KOPT-K1 (cell line): ENCODE results near the gene SUN1.

Experiments
- H3K27ac ChIP-seq: fragments of 200-600 bp; sonication (generic); 2 replicates; pipeline ENCODE4 v1.5.1; 2016; ENCODE audit warnings: antibody characterized with exemption, mild to moderate bottlenecking, low read depth, low read length; ENCODE audit not compliant: poor library complexity, severe bottlenecking
- H3K36me3 ChIP-seq: fragments of 200-600 bp; sonication (generic); 2 replicates; pipeline ENCODE4 v1.5.1; 2017; ENCODE audit warnings: antibody characterized with exemption, mild to moderate bottlenecking, low read length, moderate library complexity; ENCODE audit not compliant: insufficient read depth
- H3K9me3 ChIP-seq: fragments of 200-600 bp; sonication (generic); 2 replicates; pipeline ENCODE4 v1.5.1; 2017; ENCODE audit warnings: antibody characterized with exemption, low read length, mild to moderate bottlenecking; ENCODE audit not compliant: insufficient read depth, poor library complexity, severe bottlenecking

SUN1 gene

DNA sequence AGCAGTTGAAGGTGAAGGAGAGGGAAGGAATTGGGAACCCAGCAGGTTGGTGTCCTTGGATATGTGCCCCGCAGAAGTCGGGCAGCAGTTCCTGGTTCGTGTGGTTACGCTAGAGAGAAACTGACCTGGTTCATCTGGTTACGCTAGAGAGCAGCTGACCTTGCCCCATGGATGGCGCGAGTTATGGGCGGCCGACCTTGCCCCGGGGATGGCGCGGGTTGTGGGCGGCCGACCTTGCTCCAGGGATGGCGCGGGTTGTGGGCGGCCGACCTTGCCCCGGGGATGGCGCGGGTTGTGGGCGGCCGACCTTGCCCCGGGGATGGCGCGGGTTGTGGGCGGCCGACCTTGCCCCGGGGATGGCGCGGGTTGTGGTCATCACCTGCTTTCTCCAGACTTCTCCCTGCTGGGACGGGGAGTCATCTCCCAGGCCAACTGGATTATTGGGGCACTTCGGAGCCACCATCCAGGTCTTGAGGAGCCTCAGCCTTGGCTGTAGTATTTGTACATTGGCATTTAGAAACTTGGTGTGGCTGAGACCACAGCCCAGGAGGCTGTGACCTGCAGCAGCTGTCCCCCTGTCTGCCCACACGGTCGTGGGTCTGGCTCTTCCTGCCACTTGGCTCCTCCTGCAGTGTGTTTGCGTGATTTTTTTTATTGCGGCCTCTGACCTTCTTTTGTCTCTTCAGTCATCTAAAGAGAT, 50.2 kb downstream of the SUN1 start:
- H3K9me3 ChIP-seq = no peaks in the 10 kb centered on the region
- H3K36me3 ChIP-seq = peaks cover 66% of the 10 kb centered on the region
- no peak overlapping the region for H3K27ac ChIP-seq

- no peak overlapping the region for H3K27ac ChIP-seq
- peaks cover 70% of the 10 kb centered on the region for H3K36me3 ChIP-seq
- H3K9me3 ChIP-seq = no peaks in the 10 kb centered on the region
These were observed 51.1 kb downstream of the SUN1 start for GRCh38 chr7:883055-884021.

GRCh38 chr7:884191-885003, 52.1 kb downstream of the SUN1 start:
- H3K27ac ChIP-seq = no peak overlapping the region
- no peaks in the 10 kb centered on the region for H3K9me3 ChIP-seq
- peaks cover 70% of the 10 kb centered on the region for H3K36me3 ChIP-seq

DNA sequence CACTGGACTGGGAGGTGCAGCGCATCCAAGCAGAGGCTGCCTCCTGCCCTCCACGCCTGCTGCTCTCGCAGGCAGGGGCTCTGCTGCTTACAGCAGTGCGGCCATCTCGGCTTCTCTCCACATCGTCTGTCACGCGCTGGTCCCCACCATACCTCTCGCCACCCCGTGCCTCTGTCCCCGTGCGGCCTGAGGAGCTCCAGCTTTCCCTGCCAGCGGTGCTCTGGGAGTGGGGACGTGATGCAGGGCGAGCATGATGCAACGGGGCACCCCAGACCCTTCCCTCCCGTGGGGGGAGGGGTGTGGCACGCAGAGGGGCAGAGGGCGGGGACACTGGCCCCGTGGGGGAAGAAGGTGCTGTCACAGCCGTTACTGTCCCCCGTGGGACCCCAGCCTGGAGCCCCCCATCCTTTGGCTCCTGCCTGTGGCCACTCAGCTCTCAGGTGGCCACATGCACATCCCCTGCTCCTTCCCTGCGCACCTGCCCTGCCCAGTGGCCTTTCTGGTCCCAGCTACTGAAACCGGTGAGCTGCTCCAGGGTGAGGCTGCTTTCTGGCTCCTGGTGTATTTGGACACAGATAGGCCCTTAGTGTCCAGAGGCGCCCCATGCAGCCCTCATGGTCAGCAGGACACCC, 53.1 kb downstream of the SUN1 start:
- Histone ChIP-seq H3K9me3 (no peaks in the 10 kb centered on the region), H3K36me3 (peaks cover 66% of the 10 kb centered on the region), H3K27ac (no peak overlapping the region)

- H3K36me3 ChIP-seq = peaks cover 68% of the 10 kb centered on the region
- H3K27ac ChIP-seq = no peak overlapping the region
These were observed 53.8 kb downstream of the SUN1 start for GRCh38 chr7:885893-886625.

GRCh38 chr7:886626-887487, 54.6 kb downstream of the SUN1 start:
- Histone ChIP-seq H3K36me3 (peaks cover 70% of the 10 kb centered on the region), H3K9me3 (no peaks in the 10 kb centered on the region), H3K27ac (no peak overlapping the region)

More at GRCh38 chr7:885893-886625, 53.8 kb downstream of the SUN1 start:
- no peaks in the 10 kb centered on the region for H3K9me3 ChIP-seq

GRCh38 chr7:887488-887820, 55.2 kb downstream of the SUN1 start:
- Histone ChIP-seq H3K27ac (no peak overlapping the region), H3K9me3 (no peaks in the 10 kb centered on the region), H3K36me3 (peaks cover 71% of the 10 kb centered on the region)

DNA sequence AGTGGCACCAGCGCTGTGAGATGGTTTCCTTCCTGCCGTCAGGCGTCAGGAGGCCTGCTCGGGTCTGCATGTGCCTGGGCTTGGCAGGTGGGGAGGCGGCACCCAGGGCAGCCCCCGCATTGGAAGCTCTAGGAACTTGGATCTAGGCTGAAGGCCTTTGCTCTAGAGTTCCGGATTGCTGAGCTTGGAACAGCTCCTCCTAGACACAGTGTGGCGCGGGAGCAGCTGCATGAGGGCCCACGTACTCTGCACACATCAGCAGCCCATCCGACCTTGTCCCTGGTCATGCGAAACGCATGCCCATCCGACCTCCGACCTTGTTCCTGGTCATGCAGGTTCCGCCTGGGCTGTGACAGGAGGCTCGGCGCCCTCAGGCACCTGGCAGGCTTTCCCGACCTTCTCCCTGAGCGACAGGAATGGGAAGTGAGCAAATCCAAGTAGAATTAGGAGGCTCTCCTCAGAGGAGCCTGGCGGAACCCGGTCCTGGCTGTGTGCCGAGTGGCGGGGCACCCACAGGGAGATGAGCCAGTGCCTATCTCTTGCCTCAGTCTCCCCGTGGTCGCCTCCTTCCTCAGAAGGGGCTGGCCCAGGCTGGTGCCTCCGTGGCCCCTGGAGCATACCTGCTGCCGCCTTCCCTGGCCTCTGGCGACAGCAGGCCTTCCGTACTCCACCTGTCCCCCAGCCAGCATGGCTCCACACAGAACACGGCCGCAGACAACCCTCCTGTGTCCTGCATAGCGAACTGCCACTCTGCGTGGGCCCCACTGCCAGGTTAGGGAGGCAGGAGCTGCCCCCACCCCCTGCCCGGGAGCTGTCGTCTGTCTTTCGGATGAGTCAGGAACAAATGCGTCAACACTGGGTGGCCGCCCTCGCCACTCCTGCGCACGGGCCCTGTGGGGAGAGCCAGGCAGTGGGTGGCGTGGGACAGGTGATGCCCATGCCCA, 56.1 kb downstream of the SUN1 start:
- no peaks in the 10 kb centered on the region for H3K9me3 ChIP-seq
- H3K27ac ChIP-seq = no peak overlapping the region
- peaks cover 75% of the 10 kb centered on the region for H3K36me3 ChIP-seq

- H3K36me3 ChIP-seq = peaks cover 82% of the 10 kb centered on the region
These were observed 56.7 kb downstream of the SUN1 start for GRCh38 chr7:889025-889390.

DNA sequence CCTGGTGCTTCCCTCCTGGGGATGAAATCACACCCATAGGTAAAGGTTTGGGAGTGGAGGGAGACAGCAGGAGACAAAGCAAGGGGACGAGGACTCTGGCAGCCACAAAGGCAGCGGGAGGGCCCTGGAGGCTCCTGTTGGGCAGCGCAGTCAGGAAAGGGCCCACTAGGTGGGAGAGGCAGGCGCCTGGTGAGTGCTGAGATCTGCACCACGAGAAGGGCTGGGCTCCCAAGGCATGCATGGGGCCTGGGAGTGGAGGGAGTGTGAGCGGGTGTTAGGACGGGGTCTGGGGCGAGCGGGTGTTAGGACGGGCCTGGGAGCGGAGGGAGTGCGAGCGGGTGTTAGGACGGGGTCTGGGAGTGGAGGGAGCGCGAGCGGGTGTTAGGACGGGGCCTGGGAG, 57.1 kb downstream of the SUN1 start:
- Histone ChIP-seq H3K9me3 (no peaks in the 10 kb centered on the region), H3K36me3 (peaks cover 86% of the 10 kb centered on the region), H3K27ac (no peak overlapping the region)

More at GRCh38 chr7:889025-889390, 56.7 kb downstream of the SUN1 start:
- no peak overlapping the region for H3K27ac ChIP-seq
- no peaks in the 10 kb centered on the region for H3K9me3 ChIP-seq

- H3K9me3 ChIP-seq = no peaks in the 10 kb centered on the region
- peaks cover 95% of the 10 kb centered on the region for H3K36me3 ChIP-seq
- H3K27ac ChIP-seq = no peak overlapping the region
These were observed 58.6 kb downstream of the SUN1 start for GRCh38 chr7:890868-891267.

DNA sequence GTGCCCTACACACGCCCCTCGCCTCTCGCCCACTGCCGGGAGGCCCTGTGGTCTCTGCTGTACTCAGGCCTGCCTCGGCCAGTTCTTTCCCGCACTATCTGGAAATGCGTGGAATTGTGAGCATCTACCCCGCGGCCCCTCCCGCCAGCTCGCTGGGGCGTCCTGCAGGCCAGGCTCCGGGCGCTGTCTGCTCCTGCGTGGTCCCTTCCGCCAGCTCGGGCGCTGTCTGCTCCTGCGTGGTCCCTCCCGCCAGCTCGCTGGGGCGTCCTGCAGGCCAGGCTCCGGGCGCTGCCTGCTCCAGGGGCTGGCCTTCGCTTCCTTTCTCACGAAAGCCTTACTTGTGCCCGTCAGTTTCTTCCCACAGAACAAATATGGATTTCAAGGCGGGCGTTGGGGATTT, 59.0 kb downstream of the SUN1 start:
- peaks cover 95% of the 10 kb centered on the region for H3K36me3 ChIP-seq
- no peaks in the 10 kb centered on the region for H3K9me3 ChIP-seq
- no peak overlapping the region for H3K27ac ChIP-seq

- peaks cover 95% of the 10 kb centered on the region for H3K36me3 ChIP-seq
- H3K9me3 ChIP-seq = no peaks in the 10 kb centered on the region
- no peak overlapping the region for H3K27ac ChIP-seq
These were observed 59.5 kb downstream of the SUN1 start for GRCh38 chr7:891805-892204.
